Esophagus muscularis mucosa (tissue), 4 donors: ENCODE results near the gene MIEF2.

ENCODE experiments used
- CTCF ChIP-seq, 3 experiments: fragments of 200-600 bp in 2 of 3; fragments of 450-650 bp in 1 of 3; sonication (generic) in 2 of 3; IDR thresholded peaks; one replicate each; pipeline ENCODE4 v1.5.1; 2017 to 2019; ENCODE audit warnings: antibody characterized with exemption in 3 of 3, mild to moderate bottlenecking in 2 of 3, moderate library complexity in 1 of 3
- EP300 ChIP-seq: sonication (generic); formaldehyde crosslinking; IDR thresholded peaks from one replicate; pipeline ENCODE4 v1.6.1; 2017; ENCODE audit warnings: antibody characterized with exemption
- POLR2A ChIP-seq: fragments of 450-650 bp; IDR thresholded peaks from one replicate; pipeline ENCODE4 v1.6.1; 2017; ENCODE audit warnings: antibody characterized with exemption, moderate library complexity, mild to moderate bottlenecking, low read depth
- POLR2AphosphoS5 ChIP-seq, 2 donors: sonication (generic); formaldehyde crosslinking; IDR thresholded peaks; one replicate each; pipeline ENCODE4 v1.6.1; 2017; ENCODE audit warnings: antibody characterized with exemption in 2 of 2

- TF ChIP-seq CTCF (IDR thresholded peaks at IDR 0.05) (no peak), POLR2A (no peak), POLR2AphosphoS5 (IDR thresholded peaks at IDR 0.05) (no peak), EP300 (no peak)
These were observed 2.2 kb downstream of the MIEF2 start for GRCh38 chr17:18262641-18263040.
